ENCODE data around the gene PLCL1. TPM values are rescaled to one million over a fixed set of nuclear protein-coding genes. Genes with fewer than 3 reads are reported as not detected.

The PLCL1 gene
- total RNA-seq, 1 experiment from 2014 or later: 0.07 TPM

- CTCF ChIA-PET: no interaction called here
Observed at GRCh38 chr2:197940382-197940781, 136.0 kb downstream of the PLCL1 start.

DNA sequence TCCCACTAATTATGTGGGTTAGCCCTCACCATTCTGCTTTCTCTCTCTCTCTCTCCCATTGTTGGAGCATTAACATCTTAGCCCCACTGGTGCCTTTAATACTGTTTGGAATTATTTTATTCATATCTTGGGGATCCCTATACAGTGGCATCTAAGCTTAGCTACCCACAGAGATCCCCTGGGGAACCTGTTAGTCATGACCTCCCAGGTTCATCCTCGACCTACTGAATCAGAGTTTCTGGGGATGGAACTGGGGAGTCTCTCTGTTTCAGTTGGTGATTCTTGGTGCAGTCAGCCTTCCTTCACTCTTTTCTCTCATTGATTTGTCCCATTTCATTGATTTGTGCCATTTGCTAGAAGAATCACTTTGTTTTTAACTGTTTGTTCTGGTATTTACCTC lies 137.3 kb downstream of the PLCL1 start:
- no peak overlapping the region for H3K27ac Mint-ChIP-seq
- POLR2A ChIA-PET: no interaction called here

More at GRCh38 chr2:197940382-197940781, 136.0 kb downstream of the PLCL1 start:
- ATAC-seq (no peak), DNase-seq (ENCODE audit: low spot score) (no peak)
- Mint-ChIP-seq H3K4me1 (peaks cover 14% of the 10 kb centered on the region), H3K27ac (no peak overlapping the region), H3K36me3 (no peaks in the 10 kb centered on the region), H3K27me3 (ENCODE audit: low read depth) (no peaks in the 10 kb centered on the region), H3K9me3 (no peaks in the 10 kb centered on the region), H3K4me3 (no peak overlapping the region)
- TF ChIP-seq NFE2L1 (CRISPR knock-in tag; IDR thresholded peaks at IDR 0.05) (no peak), SMAD4 (CRISPR knock-in tag; IDR thresholded peaks at IDR 0.05) (no peak), RELA (CRISPR knock-in tag; IDR thresholded peaks at IDR 0.05; ENCODE audit: borderline replicate concordance) (no peak), PRDM15 (CRISPR knock-in tag; IDR thresholded peaks at IDR 0.05) (no peak), ATF3 (CRISPR knock-in tag; conservative IDR thresholded peaks at IDR 0.05) (no peak), TEAD1 (CRISPR knock-in tag; IDR thresholded peaks at IDR 0.05) (no peak), ZNF121 (CRISPR knock-in tag; IDR thresholded peaks at IDR 0.05) (no peak)
- POLR2A ChIA-PET: no interaction called here

DNA sequence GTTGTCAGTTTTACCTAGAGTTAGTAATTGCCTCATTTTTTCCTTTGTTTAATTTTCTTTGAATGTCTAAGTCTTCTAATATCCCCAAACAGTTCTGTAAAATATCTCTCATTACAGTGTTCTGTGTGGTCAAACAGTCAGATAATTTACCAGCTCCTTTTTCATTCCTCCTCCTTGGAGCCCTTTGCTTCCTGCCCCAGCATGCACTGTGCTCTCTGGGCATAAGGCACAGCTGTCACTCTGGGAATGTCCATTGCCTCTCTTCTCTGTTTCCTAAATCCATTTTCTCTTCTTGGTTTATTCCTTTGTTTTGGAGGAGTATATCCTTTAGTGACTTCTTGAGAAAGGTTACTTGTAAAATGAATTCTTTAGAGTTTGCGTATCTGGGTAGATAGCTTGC lies 139.3 kb downstream of the PLCL1 start:
- ChIA-PET POLR2A (no interaction called here), CTCF (no interaction called here)
- ATAC-seq: no peak
- no peak for DNase-seq (ENCODE audit: low spot score)
- Mint-ChIP-seq H3K4me1 (peaks cover 27% of the 10 kb centered on the region), H3K27me3 (ENCODE audit: low read depth) (no peaks in the 10 kb centered on the region), H3K4me3 (no peak overlapping the region), H3K9me3 (no peaks in the 10 kb centered on the region), H3K27ac (no peak overlapping the region), H3K36me3 (no peaks in the 10 kb centered on the region)
- TF ChIP-seq ZNF423 (CRISPR knock-in tag; IDR thresholded peaks at IDR 0.05): no peak
- TF ChIP-seq ZNF232 (CRISPR knock-in tag; IDR thresholded peaks at IDR 0.05): no peak
- no peak for TF ChIP-seq CBFB (CRISPR knock-in tag; IDR thresholded peaks at IDR 0.05; ENCODE audit: low read depth)
- TF ChIP-seq TCF7 (CRISPR knock-in tag; IDR thresholded peaks at IDR 0.05; ENCODE audit: low read depth): no peak
- TF ChIP-seq, protein P1, sequence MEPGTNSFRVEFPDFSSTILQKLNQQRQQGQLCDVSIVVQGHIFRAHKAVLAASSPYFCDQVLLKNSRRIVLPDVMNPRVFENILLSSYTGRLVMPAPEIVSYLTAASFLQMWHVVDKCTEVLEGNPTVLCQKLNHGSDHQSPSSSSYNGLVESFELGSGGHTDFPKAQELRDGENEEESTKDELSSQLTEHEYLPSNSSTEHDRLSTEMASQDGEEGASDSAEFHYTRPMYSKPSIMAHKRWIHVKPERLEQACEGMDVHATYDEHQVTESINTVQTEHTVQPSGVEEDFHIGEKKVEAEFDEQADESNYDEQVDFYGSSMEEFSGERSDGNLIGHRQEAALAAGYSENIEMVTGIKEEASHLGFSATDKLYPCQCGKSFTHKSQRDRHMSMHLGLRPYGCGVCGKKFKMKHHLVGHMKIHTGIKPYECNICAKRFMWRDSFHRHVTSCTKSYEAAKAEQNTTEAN (CRISPR knock-in tag; IDR thresholded peaks at IDR 0.05): no peak
- TF ChIP-seq JUN (CRISPR knock-in tag; IDR thresholded peaks at IDR 0.05): no peak
- TF ChIP-seq GTF2I (CRISPR knock-in tag; conservative IDR thresholded peaks at IDR 0.05): no peak
- TF ChIP-seq CTCF (IDR thresholded peaks at IDR 0.05): no peak
- TF ChIP-seq ZSCAN18 (CRISPR knock-in tag; IDR thresholded peaks at IDR 0.05): no peak
- TF ChIP-seq NFYB (CRISPR knock-in tag; conservative IDR thresholded peaks at IDR 0.05; ENCODE audit: low read depth): no peak
- TF ChIP-seq TEAD4 (CRISPR knock-in tag; IDR thresholded peaks at IDR 0.05): no peak
- no peak for TF ChIP-seq USF1 (CRISPR knock-in tag; IDR thresholded peaks at IDR 0.05)
- no peak for TF ChIP-seq ZNF317 (CRISPR knock-in tag; IDR thresholded peaks at IDR 0.05; ENCODE audit: borderline replicate concordance, low read depth)
- no peak for TF ChIP-seq SOX15 (CRISPR knock-in tag; IDR thresholded peaks at IDR 0.05)
- TF ChIP-seq, protein P2, sequence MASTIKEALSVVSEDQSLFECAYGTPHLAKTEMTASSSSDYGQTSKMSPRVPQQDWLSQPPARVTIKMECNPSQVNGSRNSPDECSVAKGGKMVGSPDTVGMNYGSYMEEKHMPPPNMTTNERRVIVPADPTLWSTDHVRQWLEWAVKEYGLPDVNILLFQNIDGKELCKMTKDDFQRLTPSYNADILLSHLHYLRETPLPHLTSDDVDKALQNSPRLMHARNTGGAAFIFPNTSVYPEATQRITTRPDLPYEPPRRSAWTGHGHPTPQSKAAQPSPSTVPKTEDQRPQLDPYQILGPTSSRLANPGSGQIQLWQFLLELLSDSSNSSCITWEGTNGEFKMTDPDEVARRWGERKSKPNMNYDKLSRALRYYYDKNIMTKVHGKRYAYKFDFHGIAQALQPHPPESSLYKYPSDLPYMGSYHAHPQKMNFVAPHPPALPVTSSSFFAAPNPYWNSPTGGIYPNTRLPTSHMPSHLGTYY (CRISPR knock-in tag; IDR thresholded peaks at IDR 0.05): no peak
- no peak for TF ChIP-seq FOXK1 (CRISPR knock-in tag; IDR thresholded peaks at IDR 0.05)
- no peak for TF ChIP-seq ATF3 (CRISPR knock-in tag; conservative IDR thresholded peaks at IDR 0.05)

More for the DNA sequence above, 137.3 kb downstream of the PLCL1 start:
- no peak for TF ChIP-seq ATF1 (CRISPR knock-in tag; IDR thresholded peaks at IDR 0.05)
- ATAC-seq: peak; percentile 54
- DNase-seq (ENCODE audit: low spot score): no peak
- Mint-ChIP-seq H3K27me3 (ENCODE audit: low read depth) (no peaks in the 10 kb centered on the region), H3K36me3 (no peaks in the 10 kb centered on the region), H3K4me3 (no peak overlapping the region), H3K4me1 (peaks cover 19% of the 10 kb centered on the region), H3K9me3 (no peaks in the 10 kb centered on the region)
- CTCF ChIA-PET: no interaction called here

Data from WTC11 (cell line).